ENCODE data around the gene INIP.
"Not testable (repeated sequence)": the region's sequence is repeated elsewhere in the genome, so short reads cannot be mapped to it uniquely, and the experiment has no call there.

Gene INIP

GRCh38 chr9:112725961-112726360 is 8.0 kb upstream of the INIP start:
- no peak overlapping the region for H3K27ac ChIP-seq

GRCh38 chr9:112722749-112723148 is 4.8 kb upstream of the INIP start:
- not testable (repeated sequence) for H3K27me3 ChIP-seq (ENCODE audit: insufficient read depth, low read depth); H4K20me1 ChIP-seq (ENCODE audit: insufficient read depth); H3K4me3 ChIP-seq (IDR thresholded peaks at IDR 0.05; ENCODE audit: insufficient read depth, low read depth, low read length); H3K79me2 ChIP-seq (ENCODE audit: insufficient read depth, low read depth); H3K4me2 ChIP-seq; H3K36me3 ChIP-seq (ENCODE audit: insufficient read depth); H3K9ac ChIP-seq; H3K27ac ChIP-seq; H2AFZ ChIP-seq (ENCODE audit: low read depth)
- peaks cover 23% of the 10 kb centered on the region for H3K4me1 ChIP-seq (ENCODE audit: low read depth, poor library complexity, severe bottlenecking)

More at GRCh38 chr9:112725961-112726360, 8.0 kb upstream of the INIP start:
- Histone ChIP-seq H3K4me2 (no peak overlapping the region), H3K79me2 (ENCODE audit: insufficient read depth, low read depth) (no peaks in the 10 kb centered on the region), H3K27me3 (ENCODE audit: insufficient read depth, low read depth) (no peaks in the 10 kb centered on the region), H3K9ac (no peak overlapping the region), H3K4me1 (ENCODE audit: low read depth, poor library complexity, severe bottlenecking) (no peaks in the 10 kb centered on the region), H3K4me3 (IDR thresholded peaks at IDR 0.05; ENCODE audit: insufficient read depth, low read depth, low read length) (no peak overlapping the region), H2AFZ (ENCODE audit: low read depth) (no peak overlapping the region), H3K36me3 (ENCODE audit: insufficient read depth) (no peaks in the 10 kb centered on the region), H4K20me1 (ENCODE audit: insufficient read depth) (no peaks in the 10 kb centered on the region)
- TF ChIP-seq CTCF (conservative IDR thresholded peaks at IDR 0.05; ENCODE audit: low read depth, low read length): no peak

DNA sequence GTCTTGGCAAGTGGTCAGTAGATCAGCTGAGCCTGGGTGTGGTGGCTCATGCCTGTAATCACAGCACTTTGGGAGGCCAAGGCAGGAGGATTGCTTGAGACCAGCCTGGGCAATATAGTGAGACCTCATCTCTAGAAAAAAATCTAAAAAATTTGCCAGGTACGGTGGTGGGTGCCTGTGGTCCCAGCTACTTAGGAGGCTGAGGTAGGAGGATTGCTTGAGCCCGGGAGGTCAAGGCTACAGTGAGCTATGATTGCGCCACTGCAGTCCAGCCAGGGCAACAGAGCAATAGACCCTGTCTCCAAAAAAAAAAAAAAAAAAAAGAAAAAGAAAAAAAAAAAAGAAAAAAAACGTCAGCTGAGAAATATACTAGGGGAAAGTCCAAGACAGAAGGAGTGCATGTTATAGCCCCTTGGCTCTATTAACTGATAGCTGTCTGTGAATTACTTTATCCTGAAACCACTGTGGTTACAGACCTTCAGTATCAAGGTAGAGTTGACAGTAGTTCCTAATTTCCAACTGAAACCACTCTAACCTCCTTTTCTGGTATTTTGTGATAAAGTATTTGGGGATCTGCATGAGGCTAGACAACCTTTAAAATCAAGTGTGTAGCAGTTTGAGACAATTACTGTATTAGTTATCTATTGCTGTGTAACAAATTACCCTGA is 2.3 kb upstream of the INIP start:
- no peak overlapping the region for H2AFZ ChIP-seq (ENCODE audit: low read depth)
- TF ChIP-seq CTCF (conservative IDR thresholded peaks at IDR 0.05; ENCODE audit: low read depth, low read length): no peak

DNA sequence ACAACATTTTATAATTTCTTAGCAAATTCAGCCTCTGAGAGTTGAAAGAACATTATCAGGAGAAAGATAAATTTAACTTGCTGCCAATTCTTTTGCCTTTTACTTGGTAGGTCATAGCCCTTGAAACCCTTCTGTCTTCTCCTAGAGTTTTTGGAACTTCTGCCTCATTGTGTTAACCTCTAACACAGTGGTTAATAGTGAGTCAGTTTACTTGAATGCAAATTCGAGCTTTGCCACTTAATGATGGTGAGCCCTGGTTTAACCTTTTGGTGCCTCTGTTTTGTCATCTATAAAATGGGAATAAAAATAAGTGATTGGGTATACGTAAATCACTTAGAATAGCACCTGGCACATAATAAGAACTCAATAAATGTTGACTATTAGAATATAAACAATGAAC is 1.8 kb upstream of the INIP start:
- Histone ChIP-seq H3K27ac (no peak overlapping the region), H3K4me1 (ENCODE audit: low read depth, poor library complexity, severe bottlenecking) (peaks cover 30% of the 10 kb centered on the region)
- no peak for TF ChIP-seq CTCF (conservative IDR thresholded peaks at IDR 0.05; ENCODE audit: low read depth, low read length)

More for the DNA sequence above, 2.3 kb upstream of the INIP start:
- H3K36me3 ChIP-seq (ENCODE audit: insufficient read depth): no peaks in the 10 kb centered on the region
- H3K27me3 ChIP-seq (ENCODE audit: insufficient read depth, low read depth): no peaks in the 10 kb centered on the region
- H3K79me2 ChIP-seq (ENCODE audit: insufficient read depth, low read depth): peaks cover 18% of the 10 kb centered on the region
- no peak overlapping the region for H3K27ac ChIP-seq
- H3K4me3 ChIP-seq (IDR thresholded peaks at IDR 0.05; ENCODE audit: insufficient read depth, low read depth, low read length): no peak overlapping the region
- H3K9ac ChIP-seq: no peak overlapping the region
- H3K4me2 ChIP-seq: no peak overlapping the region
- H4K20me1 ChIP-seq (ENCODE audit: insufficient read depth): no peaks in the 10 kb centered on the region
- peaks cover 30% of the 10 kb centered on the region for H3K4me1 ChIP-seq (ENCODE audit: low read depth, poor library complexity, severe bottlenecking)

GRCh38 chr9:112719241-112719691 is 1.3 kb upstream of the INIP start:
- TF ChIP-seq CTCF (conservative IDR thresholded peaks at IDR 0.05; ENCODE audit: low read depth, low read length): no peak
- H3K27me3 ChIP-seq (ENCODE audit: insufficient read depth, low read depth): no peaks in the 10 kb centered on the region

More for the DNA sequence above, 1.8 kb upstream of the INIP start:
- Histone ChIP-seq H3K4me2 (no peak overlapping the region), H2AFZ (ENCODE audit: low read depth) (no peak overlapping the region), H3K27me3 (ENCODE audit: insufficient read depth, low read depth) (no peaks in the 10 kb centered on the region), H4K20me1 (ENCODE audit: insufficient read depth) (no peaks in the 10 kb centered on the region), H3K36me3 (ENCODE audit: insufficient read depth) (no peaks in the 10 kb centered on the region), H3K79me2 (ENCODE audit: insufficient read depth, low read depth) (peaks cover 18% of the 10 kb centered on the region), H3K4me3 (IDR thresholded peaks at IDR 0.05; ENCODE audit: insufficient read depth, low read depth, low read length) (no peak overlapping the region), H3K9ac (no peak overlapping the region)

More at GRCh38 chr9:112719241-112719691, 1.3 kb upstream of the INIP start:
- Histone ChIP-seq H3K4me3 (IDR thresholded peaks at IDR 0.05; ENCODE audit: insufficient read depth, low read depth, low read length) (no peak overlapping the region), H3K9ac (no peak overlapping the region), H3K36me3 (ENCODE audit: insufficient read depth) (no peaks in the 10 kb centered on the region), H3K4me2 (no peak overlapping the region), H3K27ac (no peak overlapping the region), H2AFZ (ENCODE audit: low read depth) (no peak overlapping the region), H3K4me1 (ENCODE audit: low read depth, poor library complexity, severe bottlenecking) (peaks cover 30% of the 10 kb centered on the region), H4K20me1 (ENCODE audit: insufficient read depth) (no peaks in the 10 kb centered on the region), H3K79me2 (ENCODE audit: insufficient read depth, low read depth) (peaks cover 20% of the 10 kb centered on the region)
